ENCODE measurements around the gene ATP6AP1. TPM values are rescaled to one million over a fixed set of nuclear protein-coding genes. Genes with fewer than 3 reads are reported as not detected.

The ATP6AP1 gene
- total and polyA plus RNA-seq, 9 of the 15 experiments (the other 6 are each of a cell fraction or from before 2014, with no cell fraction given) = 8.3 to 90.5 (median 52.9) TPM

GRCh38 chrX:154436374-154436982 is 8.0 kb downstream of the ATP6AP1 start (continued):
- peak; percentile 24 to 36 for TF ChIP-seq E2F6 (IDR thresholded peaks at IDR 0.05; ENCODE audit: borderline replicate concordance in 1 of 2, extremely low read depth in 1 of 2, insufficient read depth in 1 of 2, insufficient read length in 1 of 2, low read depth in 1 of 2, low read length in 1 of 2, poor library complexity in 1 of 2, severe bottlenecking in 1 of 2)
- peak; percentile 60 for TF ChIP-seq L3MBTL2 (IDR thresholded peaks at IDR 0.05)

GRCh38 chrX:154436983-154437752 is 8.7 kb downstream of the ATP6AP1 start, which contains the start of gene GDI1:
TSS of gene GDI1 (plus strand) at chrX:154437154. CDS start at chrX:154437255, 101 bp downstream.
- peak within 1 kb of the TSS; percentile 84 for H3K4me2 ChIP-seq (ENCODE audit: insufficient read depth, low read length)
- H4K20me1 ChIP-seq (replicated peaks; ENCODE audit: control insufficient read depth, insufficient read depth, low read length) = peaks cover 5% of the 10 kb centered on the region; the same call in 1 of the 2 replicates
- H3K27me3 ChIP-seq (ENCODE audit: control insufficient read depth in 2 of 2, insufficient read depth in 2 of 2, low read length in 2 of 2) = no peaks in the 10 kb centered on the region
- BruUV-seq (replicated peaks) = no TSS peak
- ChIA-PET CTCF (ENCODE audit: low intra/inter-chr PET ratio) (no interaction called here), POLR2A (no interaction called here)
- peaks cover 2 to 40% of the 10 kb centered on the region in 2 experiments; a peak in 4 of 5 replicates for H3K4me1 ChIP-seq (replicated peaks in 1 of 2; ENCODE audit: control insufficient read depth in 2 of 2, insufficient read depth in 2 of 2, low read length in 2 of 2)
- peak; percentile 76 for ATAC-seq
- in situ Hi-C loops (cut with MboI) = no loop called here
- H3K36me3 ChIP-seq (ENCODE audit: control insufficient read depth, insufficient read depth, low read length) = peaks cover 73% of the 10 kb centered on the region; the same call in 2 of the 3 replicates
- H3K9me1 ChIP-seq (ENCODE audit: control insufficient read depth, insufficient read depth, low read length) = peaks cover 3% of the 10 kb centered on the region
- peak within 1 kb of the TSS; percentile 79; the same call in 1 of the 2 replicates for H2AFZ ChIP-seq (ENCODE audit: low read depth, low read length)
- no peaks in the 10 kb centered on the region for H3K9me3 ChIP-seq (replicated peaks; ENCODE audit: control insufficient read depth, insufficient read depth, low read depth, low read length)
- peak within 1 kb of the TSS; percentile 68 for H3K4me3 ChIP-seq
- H3K27ac ChIP-seq (ENCODE audit: extremely low read depth, low read depth, low read length) = peak within 1 kb of the TSS; percentile 83; the same call in 2 of the 3 replicates
- intact Hi-C loops (cut with micrococcal nuclease) = no loop called here
- DNase-seq (ENCODE audit: extremely low read depth in 1 of 4, low spot score in 3 of 4) = peak in 3 of 4 experiments; percentile 59 to 68 (median 66)
- H3K9ac ChIP-seq (ENCODE audit: insufficient read depth in 1 of 2, low read depth in 2 of 2, low read length in 2 of 2) = peak within 1 kb of the TSS; percentile 63 to 91; a peak in 3 of 4 replicates
- 0% methylated on average over 5 of the region's 93 CpGs for WGBS (ENCODE audit: insufficient coverage, low coverage, missing lambda C conversion rate)
- no peak for FAIRE-seq
- peaks cover 22% of the 10 kb centered on the region for H3K79me2 ChIP-seq (ENCODE audit: control insufficient read depth, insufficient read depth, low read length)
- peak; percentile 50 for TF ChIP-seq RBBP5 (IDR thresholded peaks at IDR 0.05; ENCODE audit: borderline replicate concordance, insufficient read depth, low read length, poor library complexity, severe bottlenecking)
- TF ChIP-seq BRF2 (IDR thresholded peaks at IDR 0.05; ENCODE audit: borderline replicate concordance, insufficient read depth, insufficient read length) = no peak
- peak; percentile 35 for TF ChIP-seq FIP1L1 (IDR thresholded peaks at IDR 0.05; ENCODE audit: low read depth, low read length, poor library complexity, severe bottlenecking)
- no peak for TF ChIP-seq ZNF740 (CRISPR knock-in tag; IDR thresholded peaks at IDR 0.05)
- 0 out of 4 replicates have a peak, but pooled peaks of 1 of the 2 experiments have one; percentile 16 for TF ChIP-seq ZNF740 (tag; IDR thresholded peaks at IDR 0.05)
- peak; percentile 44; the same call in 1 of the 2 replicates for TF ChIP-seq THAP7 (CRISPR knock-in tag; IDR thresholded peaks at IDR 0.05)
- no peak for TF ChIP-seq OTX1 (CRISPR knock-in tag; IDR thresholded peaks at IDR 0.05)
- peak in 1 of 2 experiments; percentile 58; a peak in 1 of 4 replicates for TF ChIP-seq MAZ (CRISPR knock-in tag; conservative IDR thresholded peaks at IDR 0.05 in 1 of 2, IDR thresholded peaks at IDR 0.05 in 1 of 2)
- TF ChIP-seq PCBP1 (IDR thresholded peaks at IDR 0.05; ENCODE audit: low read depth, low read length, poor library complexity, severe bottlenecking) = peak; percentile 99
- TF ChIP-seq RB1 (IDR thresholded peaks at IDR 0.05; ENCODE audit: low read depth) = peak; percentile 77; the same call in 1 of the 2 replicates
- peak; percentile 59 for TF ChIP-seq RBFOX2 (IDR thresholded peaks at IDR 0.05; ENCODE audit: low read depth, low read length)

Measured in K562 (cell line).